ENCODE measurements around the gene DNAJC10. TPM values are rescaled to one million over a fixed set of nuclear protein-coding genes. Genes with fewer than 3 reads are reported as not detected.
"Not testable (repeated sequence)": the region's sequence is repeated elsewhere in the genome, so short reads cannot be mapped to it uniquely, and the experiment has no call there.

The DNAJC10 gene
- total RNA-seq, 1 donor from 2014 or later, result 89.5 TPM

- no peak for DNase-seq (ENCODE audit: low read depth)
- no peak for TF ChIP-seq CTCF (conservative IDR thresholded peaks at IDR 0.05; ENCODE audit: low read depth, low read length)
- no peak overlapping the region for H3K4me3 ChIP-seq (ENCODE audit: low read depth, low read length)
These were observed 33.8 kb upstream of the DNAJC10 start for GRCh38 chr2:182682210-182682609.

DNA sequence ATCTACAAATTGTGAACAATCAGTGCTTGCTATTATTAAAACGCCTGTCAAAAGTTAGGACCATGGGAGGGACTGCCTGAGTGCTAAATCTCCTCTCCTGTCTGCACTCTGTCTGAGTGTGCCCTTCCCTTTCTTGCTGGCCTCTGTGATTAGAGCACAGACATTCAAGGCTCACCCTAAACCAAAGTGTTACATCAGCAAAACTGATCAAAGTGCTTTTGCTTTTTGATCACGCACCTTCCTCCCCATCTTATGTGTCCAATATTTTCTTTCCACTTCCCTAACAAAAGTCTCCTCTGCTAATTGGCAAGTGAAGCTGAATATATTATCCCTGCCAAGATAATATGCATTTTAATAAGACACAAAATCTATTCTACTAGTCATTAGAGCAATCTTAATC lies 30.5 kb upstream of the DNAJC10 start:
- H3K4me3 ChIP-seq (ENCODE audit: low read depth, low read length), result no peak overlapping the region
- no peak for DNase-seq (ENCODE audit: low read depth)
- no peak for TF ChIP-seq CTCF (conservative IDR thresholded peaks at IDR 0.05; ENCODE audit: low read depth, low read length)

GRCh38 chr2:182686763-182687162 lies 29.3 kb upstream of the DNAJC10 start:
- not testable (repeated sequence) for DNase-seq (ENCODE audit: low read depth); H3K4me3 ChIP-seq (ENCODE audit: low read depth, low read length)

DNA sequence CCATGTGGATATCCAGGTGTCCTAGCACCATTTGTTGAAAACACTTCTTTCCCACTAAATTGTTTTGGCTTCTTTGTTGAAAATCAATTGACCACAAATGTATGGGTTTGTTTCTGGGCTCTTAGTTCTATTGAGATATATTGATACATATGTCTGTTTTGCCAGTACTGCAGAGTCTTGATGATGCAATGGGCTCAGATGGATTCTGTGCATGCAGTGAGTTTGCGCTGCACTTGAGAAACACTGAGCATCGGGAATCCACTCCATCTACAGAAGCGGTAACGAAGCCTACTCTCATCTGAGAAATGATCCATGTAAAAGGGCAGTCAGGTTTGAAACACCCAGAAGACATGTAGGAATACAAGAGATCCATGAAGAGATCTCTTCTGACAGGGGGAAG lies 21.9 kb upstream of the DNAJC10 start:
- no peak for TF ChIP-seq CTCF (conservative IDR thresholded peaks at IDR 0.05; ENCODE audit: low read depth, low read length)
- DNase-seq (ENCODE audit: low read depth), result no peak
- no peak overlapping the region for H3K4me3 ChIP-seq (ENCODE audit: low read depth, low read length)

DNA sequence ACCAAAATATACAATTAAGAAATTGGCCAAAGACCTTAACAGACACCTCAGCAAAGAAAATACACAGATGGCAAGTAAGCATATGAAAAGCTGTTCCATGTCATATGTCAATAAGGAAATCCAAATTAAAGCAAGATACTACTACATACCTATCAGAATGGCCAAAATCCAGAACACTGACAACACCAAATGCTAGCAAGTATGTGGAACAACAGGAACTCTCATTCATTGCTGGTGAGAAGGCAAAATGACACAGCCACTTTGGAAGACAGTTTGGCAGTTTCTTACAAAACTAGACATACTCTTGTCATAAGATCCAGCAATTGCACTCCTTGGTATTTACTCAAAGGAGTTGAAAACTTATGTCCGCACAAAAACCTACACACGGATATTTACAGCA lies 20.3 kb upstream of the DNAJC10 start:
- no peak overlapping the region for H3K4me3 ChIP-seq (ENCODE audit: low read depth, low read length)
- TF ChIP-seq CTCF (conservative IDR thresholded peaks at IDR 0.05; ENCODE audit: low read depth, low read length), result no peak

GRCh38 chr2:182698671-182699070 lies 17.4 kb upstream of the DNAJC10 start:
- DNase-seq (ENCODE audit: low read depth), result no peak
- TF ChIP-seq CTCF (conservative IDR thresholded peaks at IDR 0.05; ENCODE audit: low read depth, low read length), result no peak
- H3K4me3 ChIP-seq (ENCODE audit: low read depth, low read length), result no peak overlapping the region

More for the DNA sequence above, 20.3 kb upstream of the DNAJC10 start:
- DNase-seq (ENCODE audit: low read depth), result no peak

DNA sequence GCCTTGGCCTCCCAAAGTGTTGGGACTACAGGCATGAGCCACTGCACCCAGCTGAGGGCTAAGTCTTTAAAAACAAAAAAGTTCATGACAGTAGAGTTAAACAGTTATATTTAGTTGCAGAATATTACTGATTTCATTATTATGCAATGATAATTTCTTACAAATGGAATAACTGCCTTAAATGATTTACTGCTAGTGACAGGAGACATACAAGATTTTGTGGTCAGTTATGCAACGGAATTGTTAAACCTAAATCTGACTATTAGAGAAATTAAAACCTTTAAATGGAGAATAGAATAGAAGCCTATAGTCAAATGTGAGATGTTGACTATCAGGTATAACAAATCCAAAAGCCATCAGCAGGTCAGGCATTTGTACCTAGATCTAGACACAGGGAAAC lies 10.3 kb upstream of the DNAJC10 start:
- DNase-seq (ENCODE audit: low read depth), result no peak
- no peak overlapping the region for H3K4me3 ChIP-seq (ENCODE audit: low read depth, low read length)
- no peak for TF ChIP-seq CTCF (conservative IDR thresholded peaks at IDR 0.05; ENCODE audit: low read depth, low read length)

GRCh38 chr2:182706751-182707150 lies 9.3 kb upstream of the DNAJC10 start:
- no peak for DNase-seq (ENCODE audit: low read depth)
- no peak overlapping the region for H3K4me3 ChIP-seq (ENCODE audit: low read depth, low read length)
- no peak for TF ChIP-seq CTCF (conservative IDR thresholded peaks at IDR 0.05; ENCODE audit: low read depth, low read length)

All from epithelial cell of proximal tubule (primary cell).